HFF-Myc (cell line): ENCODE measurements around the gene PSMG2.

Source experiments
- DNase-seq: peaks from one replicate; pipeline ENCODE4 v3.0.0-alpha.2; 2011; ENCODE audit warnings: low read depth; ENCODE audit errors: extremely low read depth
- H3K4me3 ChIP-seq: replicated peaks from 2 replicates; pipeline ENCODE4 v1.5.1; 2011; ENCODE audit warnings: low read depth, mild to moderate bottlenecking, control low read depth, low read length
- CTCF ChIP-seq: IDR thresholded peaks from 2 replicates; pipeline ENCODE4 v1.5.1; 2012; ENCODE audit warnings: mild to moderate bottlenecking, low read depth, low read length, control low read depth; ENCODE audit errors: missing control alignments

The PSMG2 gene

GRCh38 chr18:12769644-12770440 lies 67.0 kb downstream of the PSMG2 start:
- no peak for TF ChIP-seq CTCF
- no peak for DNase-seq
- H3K4me3 ChIP-seq: no peak overlapping the region

DNA sequence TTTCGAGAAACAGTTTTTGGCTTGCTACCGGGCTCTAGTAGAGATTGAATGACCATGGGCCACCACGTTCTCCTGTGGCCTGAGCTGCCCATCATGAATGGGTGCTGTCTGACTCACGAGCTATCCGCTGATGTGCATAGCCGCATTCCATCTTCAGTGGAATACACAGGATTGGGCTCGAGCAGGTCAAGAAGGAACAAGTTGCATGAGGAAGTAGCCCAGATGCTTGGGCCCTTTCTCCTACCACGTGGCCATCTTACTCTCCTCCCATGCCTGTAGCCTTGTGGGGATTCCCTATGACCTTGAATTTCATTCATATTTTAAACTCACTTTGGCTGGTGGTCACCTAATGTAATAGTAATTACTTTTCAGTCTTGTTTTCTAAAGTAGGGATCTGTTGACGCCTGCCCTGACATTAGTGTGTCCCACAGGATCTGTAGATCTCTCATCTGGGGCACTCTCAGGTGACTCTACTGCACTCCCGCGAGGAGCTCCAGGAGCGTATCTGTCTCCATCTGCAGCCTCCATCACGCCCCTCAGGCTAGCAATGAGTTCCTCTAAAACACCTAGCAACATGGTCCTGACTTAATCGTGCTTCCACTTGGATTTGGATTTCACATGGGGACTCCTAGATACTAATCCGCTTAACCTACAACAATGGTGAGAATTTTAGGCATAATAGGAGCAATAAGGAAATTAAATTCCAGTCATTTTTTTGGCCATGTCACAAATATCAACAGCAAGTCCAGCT lies 67.8 kb downstream of the PSMG2 start:
- TF ChIP-seq CTCF: no peak
- no peak overlapping the region for H3K4me3 ChIP-seq
- no peak for DNase-seq

DNA sequence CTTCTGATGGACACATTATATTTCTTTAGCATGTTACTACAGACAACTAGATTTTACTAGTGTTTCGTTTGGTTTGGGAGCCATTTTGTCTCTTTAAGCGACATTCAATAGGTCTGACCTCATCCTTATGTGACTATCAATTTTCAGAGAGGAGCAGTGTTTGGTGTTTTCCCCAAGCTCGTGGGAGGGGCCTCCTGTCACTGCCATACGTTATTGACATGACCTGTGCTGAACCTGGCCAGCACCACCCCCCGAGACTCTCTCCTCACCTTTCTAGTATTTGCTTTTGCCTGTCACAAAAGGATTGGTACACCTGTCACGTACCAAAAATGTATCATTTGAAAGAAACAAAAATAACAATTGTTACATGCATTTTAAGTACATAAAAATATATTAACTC lies 69.3 kb downstream of the PSMG2 start:
- no peak for DNase-seq
- no peak overlapping the region for H3K4me3 ChIP-seq
- no peak for TF ChIP-seq CTCF

GRCh38 chr18:12773369-12773768 lies 70.5 kb downstream of the PSMG2 start:
- no peak overlapping the region for H3K4me3 ChIP-seq
- DNase-seq: no peak
- TF ChIP-seq CTCF: no peak

- H3K4me3 ChIP-seq: no peak overlapping the region
- no peak for DNase-seq
- no peak for TF ChIP-seq CTCF
Measured at GRCh38 chr18:12774982-12775381, 72.1 kb downstream of the PSMG2 start.
